PC-9 (cell line): ENCODE measurements around the gene RFPL3.

Experiments used
- EZH2 ChIP-seq: fragments of 200-600 bp; sonication (generic); IDR thresholded peaks from 2 replicates; pipeline ENCODE4 v1.8.0; 2017; ENCODE audit warnings: antibody characterized with exemption, low read depth
- TF ChIP-seq, protein P1 (sequence below): fragments of 200-600 bp; sonication (generic); conservative IDR thresholded peaks from 2 replicates; pipeline ENCODE4 v1.6.1; 2017; ENCODE audit warnings: mixed run types, antibody characterized with exemption, mild to moderate bottlenecking, moderate library complexity

DNA sequence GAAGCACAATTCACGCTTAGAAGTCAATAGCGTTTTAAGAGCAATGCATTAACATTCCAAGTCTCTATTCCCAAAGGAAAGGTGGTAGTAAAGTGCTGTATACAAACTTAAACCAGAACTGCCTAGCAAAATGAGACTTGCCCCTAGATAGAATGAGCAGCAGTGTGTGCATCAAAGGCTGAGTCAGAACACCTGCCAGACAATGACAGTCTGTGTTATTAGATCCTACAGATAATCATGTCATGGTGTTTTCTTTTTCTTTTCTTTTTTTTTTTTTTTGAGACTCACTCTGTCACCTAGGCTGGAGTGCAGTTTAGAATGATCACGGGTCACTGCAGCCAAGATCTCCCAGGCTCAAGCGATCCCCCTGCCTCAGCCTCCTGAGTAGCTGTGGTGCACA, 52.8 kb downstream of the RFPL3 start:
- TF ChIP-seq, protein P1, sequence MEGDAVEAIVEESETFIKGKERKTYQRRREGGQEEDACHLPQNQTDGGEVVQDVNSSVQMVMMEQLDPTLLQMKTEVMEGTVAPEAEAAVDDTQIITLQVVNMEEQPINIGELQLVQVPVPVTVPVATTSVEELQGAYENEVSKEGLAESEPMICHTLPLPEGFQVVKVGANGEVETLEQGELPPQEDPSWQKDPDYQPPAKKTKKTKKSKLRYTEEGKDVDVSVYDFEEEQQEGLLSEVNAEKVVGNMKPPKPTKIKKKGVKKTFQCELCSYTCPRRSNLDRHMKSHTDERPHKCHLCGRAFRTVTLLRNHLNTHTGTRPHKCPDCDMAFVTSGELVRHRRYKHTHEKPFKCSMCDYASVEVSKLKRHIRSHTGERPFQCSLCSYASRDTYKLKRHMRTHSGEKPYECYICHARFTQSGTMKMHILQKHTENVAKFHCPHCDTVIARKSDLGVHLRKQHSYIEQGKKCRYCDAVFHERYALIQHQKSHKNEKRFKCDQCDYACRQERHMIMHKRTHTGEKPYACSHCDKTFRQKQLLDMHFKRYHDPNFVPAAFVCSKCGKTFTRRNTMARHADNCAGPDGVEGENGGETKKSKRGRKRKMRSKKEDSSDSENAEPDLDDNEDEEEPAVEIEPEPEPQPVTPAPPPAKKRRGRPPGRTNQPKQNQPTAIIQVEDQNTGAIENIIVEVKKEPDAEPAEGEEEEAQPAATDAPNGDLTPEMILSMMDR, result no peak
- TF ChIP-seq EZH2, result no peak
